Esophagus (tissue), 2 donors: ENCODE results near the gene SGK1. TPM values are rescaled to one million over a fixed set of nuclear protein-coding genes. Genes with fewer than 3 reads are reported as not detected.
"Not testable (repeated sequence)": the region's sequence is repeated elsewhere in the genome, so short reads cannot be mapped to it uniquely, and the experiment has no call there.

Experiments
- H3K27ac ChIP-seq, 2 donors: one replicate each; pipeline ENCODE4 v1.5.1; 2013; ENCODE audit warnings: low read depth in 2 of 2, mild to moderate bottlenecking in 2 of 2, inconsistent platforms in 1 of 2, low read length in 1 of 2, moderate library complexity in 1 of 2
- H3K27me3 ChIP-seq, 2 donors: one replicate each; pipeline ENCODE4 v1.6.1; 2013; ENCODE audit warnings: low read length in 2 of 2, control low read depth in 1 of 2, mild to moderate bottlenecking in 1 of 2; ENCODE audit not compliant: insufficient read depth in 2 of 2, control insufficient read depth in 1 of 2
- H3K36me3 ChIP-seq, 2 donors: one replicate each; pipeline ENCODE4 v1.6.1; 2013; ENCODE audit warnings: low read length in 1 of 2; ENCODE audit not compliant: control insufficient read depth in 2 of 2, insufficient read depth in 2 of 2
- H3K4me1 ChIP-seq, 2 donors: one replicate each; pipeline ENCODE4 v1.6.1; 2013; ENCODE audit warnings: low read length in 1 of 2; ENCODE audit not compliant: control insufficient read depth in 2 of 2, insufficient read depth in 2 of 2
- H3K4me3 ChIP-seq, 2 donors: one replicate each; pipeline ENCODE4 v1.5.1; 2013; ENCODE audit warnings: low read length in 2 of 2, mild to moderate bottlenecking in 2 of 2, low read depth in 1 of 2, moderate library complexity in 1 of 2
- H3K9me3 ChIP-seq, 2 donors: one replicate each; pipeline ENCODE4 v1.6.1; 2013; ENCODE audit warnings: mild to moderate bottlenecking in 2 of 2, low read depth in 1 of 2, low read length in 1 of 2, moderate library complexity in 1 of 2; ENCODE audit not compliant: control insufficient read depth in 2 of 2, insufficient read depth in 1 of 2
- WGBS, 2 donors: extraction: QIAGEN DNeasy Blood & Tissue Kit; methylation state at CpG; one replicate each; pipeline ENCODE4 v1.1.7; 2013; 5-methylcytosine and 5-hydroxymethylcytosine counted together
- polyA plus RNA-seq, 2 donors: library from polyadenylated mRNA; stranded (reverse); fragments of 200-250 nt; gene quantifications; one replicate each; pipeline ENCODE4 v1.2.3, GENCODE V29; 2013
- donor health status: healthy with polysubstance abuse.
- donor health status: Bipolar disorder and iron deficiency.

SGK1 gene
- polyA plus RNA-seq, 2 donors = 64.7 to 66.4 TPM

DNA sequence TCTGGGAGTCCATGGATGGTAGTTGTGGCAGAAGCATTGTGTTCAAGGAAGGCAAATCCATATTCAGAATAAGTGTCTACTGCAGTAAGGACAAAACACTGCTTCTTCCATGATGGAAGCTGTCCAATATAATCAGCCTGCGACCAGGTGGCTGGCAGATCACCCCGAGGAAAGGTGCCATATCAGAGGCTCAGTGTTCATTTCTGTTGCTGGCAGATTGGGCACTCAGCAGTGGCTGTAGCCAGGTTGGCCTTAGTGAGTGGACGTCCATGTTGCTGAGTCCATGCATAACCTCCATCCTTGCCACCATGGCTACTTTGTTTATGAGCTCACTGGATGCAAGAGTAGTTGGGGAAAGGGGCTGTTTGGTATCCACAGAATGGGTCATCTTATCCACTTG is 130.2 kb downstream of the SGK1 start:
- H3K27ac ChIP-seq = no peak overlapping the region
- WGBS, 2 donors = 85 to 90% methylated on average over 3 of the region's 3 CpGs
- H3K4me1 ChIP-seq = no peaks in the 10 kb centered on the region
- H3K4me3 ChIP-seq = no peak overlapping the region
- no peaks in the 10 kb centered on the region for H3K36me3 ChIP-seq
- no peaks in the 10 kb centered on the region for H3K27me3 ChIP-seq
- H3K9me3 ChIP-seq = no peaks in the 10 kb centered on the region

DNA sequence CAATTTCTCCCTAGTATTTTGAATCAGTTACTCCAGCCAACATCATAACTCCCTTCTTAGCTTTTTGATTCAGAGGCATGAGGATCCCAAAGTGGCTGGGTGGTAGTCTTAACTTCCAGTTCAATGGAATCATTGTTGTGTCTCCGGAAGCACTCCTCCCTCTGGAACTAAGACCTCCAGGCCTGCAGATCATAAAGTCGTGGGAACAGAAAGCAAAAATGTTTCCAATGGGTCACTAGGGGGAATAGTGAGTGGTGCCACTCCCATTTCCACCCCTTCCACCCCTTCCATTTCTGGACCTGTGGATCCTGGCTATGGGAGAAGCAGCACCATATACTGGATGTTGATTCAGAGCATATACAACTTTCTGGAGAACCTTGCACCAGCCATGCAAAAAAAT is 130.8 kb downstream of the SGK1 start:
- WGBS, 2 donors = 46 to 70% methylated on average over 2 of the region's 2 CpGs
- no peaks in the 10 kb centered on the region for H3K36me3 ChIP-seq
- H3K4me3 ChIP-seq = no peak overlapping the region
- H3K4me1 ChIP-seq = no peaks in the 10 kb centered on the region
- H3K27me3 ChIP-seq = no peaks in the 10 kb centered on the region
- no peaks in the 10 kb centered on the region for H3K9me3 ChIP-seq
- H3K27ac ChIP-seq = no peak overlapping the region

DNA sequence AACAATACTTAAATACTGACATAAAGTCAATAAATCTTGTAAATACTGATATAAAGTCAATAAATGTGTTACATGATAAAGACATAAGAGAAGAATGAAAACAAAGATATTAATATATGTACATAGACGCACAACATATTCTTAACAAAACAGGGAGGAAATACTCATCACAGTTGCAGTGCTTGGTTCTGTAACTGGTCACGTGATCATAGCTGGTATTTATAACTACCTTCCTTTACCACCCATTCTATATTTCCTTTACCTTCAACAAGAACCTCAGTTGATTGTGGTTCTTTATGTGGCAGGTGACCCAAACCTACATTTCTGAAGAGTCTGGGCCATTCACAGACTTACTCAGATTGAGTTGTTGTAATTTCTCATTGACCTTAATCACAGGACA is 131.6 kb downstream of the SGK1 start:
- WGBS, 2 donors = 70 to 92% methylated on average over 2 of the region's 2 CpGs

DNA sequence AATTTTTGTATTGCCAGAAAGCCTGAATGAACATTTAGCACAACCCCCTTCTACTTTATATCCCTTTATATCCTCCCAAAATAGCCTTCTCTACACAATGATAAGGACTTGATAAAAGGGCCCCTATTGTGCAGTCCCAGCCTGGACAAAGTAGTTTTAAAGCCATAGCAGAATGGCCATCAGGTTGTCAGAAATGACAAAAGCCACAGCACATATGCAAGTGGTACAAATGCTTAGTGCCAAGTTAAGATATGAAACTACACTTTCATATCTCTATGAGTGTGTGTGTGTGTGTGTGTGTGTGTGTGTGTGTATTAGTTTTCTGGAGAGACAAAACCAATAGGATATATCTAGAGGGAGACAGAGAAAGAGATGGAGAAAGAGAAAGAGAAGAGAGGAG is 132.6 kb downstream of the SGK1 start:
- no peaks in the 10 kb centered on the region for H3K36me3 ChIP-seq
- H3K27me3 ChIP-seq = no peaks in the 10 kb centered on the region
- H3K9me3 ChIP-seq = no peaks in the 10 kb centered on the region
- no peak overlapping the region for H3K4me3 ChIP-seq
- no peak overlapping the region for H3K27ac ChIP-seq
- H3K4me1 ChIP-seq = no peaks in the 10 kb centered on the region

More for the DNA sequence above, 131.6 kb downstream of the SGK1 start:
- Histone ChIP-seq H3K9me3 (no peaks in the 10 kb centered on the region), H3K4me1 (no peaks in the 10 kb centered on the region), H3K27me3 (no peaks in the 10 kb centered on the region), H3K27ac (no peak overlapping the region), H3K36me3 (no peaks in the 10 kb centered on the region), H3K4me3 (no peak overlapping the region)

DNA sequence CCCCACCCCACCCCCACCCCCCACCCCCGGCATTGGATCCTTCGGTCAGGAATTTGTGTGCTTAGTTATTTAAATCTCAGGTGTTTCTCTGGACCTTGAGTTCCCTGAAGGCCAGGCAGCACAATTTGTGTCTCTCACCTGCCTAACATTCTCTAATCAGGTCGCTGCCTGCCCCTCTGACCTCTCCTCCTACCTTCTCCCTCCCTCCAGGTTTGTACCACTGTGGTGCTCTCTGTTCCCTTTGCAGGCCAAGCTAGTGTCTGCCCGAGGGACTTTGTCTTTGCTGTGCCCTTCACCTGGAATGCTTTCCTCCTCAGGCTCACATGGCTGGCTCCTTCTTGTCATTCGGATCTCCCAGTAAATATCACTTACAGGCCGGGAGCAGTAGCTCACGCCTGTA is 134.1 kb downstream of the SGK1 start:
- 79 to 94% methylated on average over 7 of the region's 7 CpGs for WGBS, 2 donors
- Histone ChIP-seq H3K27me3 (no peaks in the 10 kb centered on the region), H3K27ac (no peak overlapping the region), H3K9me3 (no peaks in the 10 kb centered on the region), H3K4me1 (no peaks in the 10 kb centered on the region), H3K4me3 (no peak overlapping the region), H3K36me3 (no peaks in the 10 kb centered on the region)

DNA sequence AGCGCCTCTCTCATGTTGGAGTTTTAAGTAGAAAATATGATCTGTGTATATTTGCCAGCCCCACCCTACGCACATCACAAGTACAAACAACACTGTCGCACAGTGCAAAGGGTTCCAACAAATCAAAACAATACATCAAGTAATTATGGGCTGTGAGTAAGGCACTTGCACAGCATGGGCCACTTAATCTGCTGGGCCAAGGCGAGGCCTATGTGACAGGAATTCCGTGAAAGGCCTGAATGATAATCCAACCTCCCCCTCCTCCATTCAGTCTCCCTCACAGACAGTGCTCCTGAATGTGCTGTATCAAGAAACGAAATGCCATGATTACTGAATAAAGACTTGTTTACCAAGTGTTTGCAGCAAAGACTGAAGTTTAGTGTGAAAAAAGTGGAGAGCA is 135.4 kb downstream of the SGK1 start:
- Histone ChIP-seq H3K9me3 (no peaks in the 10 kb centered on the region), H3K4me3 (no peak overlapping the region), H3K4me1 (no peaks in the 10 kb centered on the region), H3K27me3 (no peaks in the 10 kb centered on the region), H3K27ac (no peak overlapping the region), H3K36me3 (no peaks in the 10 kb centered on the region)
- WGBS, 2 donors = 80 to 91% methylated on average over 6 of the region's 6 CpGs

DNA sequence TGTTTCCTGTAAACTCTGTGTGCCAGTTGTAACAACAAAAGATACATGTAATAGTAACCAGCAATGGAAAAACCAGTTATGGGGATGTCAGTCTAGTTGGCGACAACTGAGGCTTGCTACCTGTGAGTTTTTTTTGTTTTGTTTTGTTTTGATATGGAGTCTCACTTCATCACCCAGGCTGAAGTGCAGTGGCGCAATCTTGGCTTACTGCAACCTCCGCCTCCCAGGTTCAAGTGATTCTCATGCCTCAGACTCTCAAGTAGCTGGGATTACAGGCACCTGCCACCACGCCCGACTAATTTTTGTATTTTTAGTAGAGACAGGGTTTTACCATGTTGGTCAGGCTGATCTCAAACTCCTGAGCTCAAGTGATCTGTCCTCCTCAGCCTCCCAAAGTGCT is 136.2 kb downstream of the SGK1 start:
- WGBS, 2 donors = 83 to 89% methylated on average over 5 of the region's 5 CpGs
- not testable (repeated sequence) for H3K9me3 ChIP-seq, H3K4me1 ChIP-seq, H3K27me3 ChIP-seq, H3K36me3 ChIP-seq, H3K27ac ChIP-seq, H3K4me3 ChIP-seq

DNA sequence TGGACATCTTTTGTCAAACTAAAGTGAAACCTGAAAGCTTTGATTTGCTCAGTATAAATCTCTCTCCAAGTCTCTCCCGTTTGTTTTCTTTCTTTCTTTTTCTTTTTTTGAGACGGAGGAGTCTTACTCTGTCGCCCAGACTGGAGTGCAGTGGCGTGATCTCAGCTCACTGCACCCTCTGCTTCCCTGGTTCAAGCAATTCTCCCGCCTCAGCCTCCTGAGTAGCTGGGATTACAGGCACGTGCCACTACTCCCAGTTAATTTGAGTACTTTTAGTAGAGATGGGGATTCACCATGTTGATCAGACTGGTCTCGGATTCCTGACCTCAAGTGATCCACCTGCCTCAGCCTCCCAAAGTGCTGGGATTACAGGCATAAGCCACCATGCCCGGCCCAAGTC is 136.7 kb downstream of the SGK1 start:
- not testable (repeated sequence) for H3K4me1 ChIP-seq, H3K9me3 ChIP-seq, H3K27ac ChIP-seq, H3K27me3 ChIP-seq, H3K4me3 ChIP-seq, H3K36me3 ChIP-seq
- 88 to 90% methylated on average over 8 of the region's 8 CpGs for WGBS, 2 donors

DNA sequence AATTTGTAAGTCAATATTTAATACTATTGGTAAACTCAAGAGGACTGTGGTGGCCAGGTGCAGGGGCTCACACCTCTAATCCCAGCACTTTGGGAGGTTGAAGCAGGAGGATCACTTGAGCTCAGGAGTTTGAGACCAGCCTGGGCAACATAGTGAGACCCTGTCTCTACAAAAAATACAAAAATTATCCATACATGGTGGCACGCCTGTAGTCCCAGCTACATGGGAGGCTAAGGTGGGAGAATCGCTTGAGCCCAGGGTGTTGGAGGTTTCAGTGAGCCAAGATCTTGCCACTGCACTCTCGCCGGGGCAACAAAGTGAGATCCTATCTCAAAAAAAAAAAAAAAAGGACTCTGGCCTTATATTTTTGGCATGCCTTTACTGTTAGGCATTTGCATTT is 137.4 kb downstream of the SGK1 start:
- not testable (repeated sequence) for H3K4me1 ChIP-seq, H3K27ac ChIP-seq, H3K4me3 ChIP-seq, H3K27me3 ChIP-seq, H3K36me3 ChIP-seq, H3K9me3 ChIP-seq
- WGBS, 2 donors = 96 to 97% methylated on average over 4 of the region's 4 CpGs

DNA sequence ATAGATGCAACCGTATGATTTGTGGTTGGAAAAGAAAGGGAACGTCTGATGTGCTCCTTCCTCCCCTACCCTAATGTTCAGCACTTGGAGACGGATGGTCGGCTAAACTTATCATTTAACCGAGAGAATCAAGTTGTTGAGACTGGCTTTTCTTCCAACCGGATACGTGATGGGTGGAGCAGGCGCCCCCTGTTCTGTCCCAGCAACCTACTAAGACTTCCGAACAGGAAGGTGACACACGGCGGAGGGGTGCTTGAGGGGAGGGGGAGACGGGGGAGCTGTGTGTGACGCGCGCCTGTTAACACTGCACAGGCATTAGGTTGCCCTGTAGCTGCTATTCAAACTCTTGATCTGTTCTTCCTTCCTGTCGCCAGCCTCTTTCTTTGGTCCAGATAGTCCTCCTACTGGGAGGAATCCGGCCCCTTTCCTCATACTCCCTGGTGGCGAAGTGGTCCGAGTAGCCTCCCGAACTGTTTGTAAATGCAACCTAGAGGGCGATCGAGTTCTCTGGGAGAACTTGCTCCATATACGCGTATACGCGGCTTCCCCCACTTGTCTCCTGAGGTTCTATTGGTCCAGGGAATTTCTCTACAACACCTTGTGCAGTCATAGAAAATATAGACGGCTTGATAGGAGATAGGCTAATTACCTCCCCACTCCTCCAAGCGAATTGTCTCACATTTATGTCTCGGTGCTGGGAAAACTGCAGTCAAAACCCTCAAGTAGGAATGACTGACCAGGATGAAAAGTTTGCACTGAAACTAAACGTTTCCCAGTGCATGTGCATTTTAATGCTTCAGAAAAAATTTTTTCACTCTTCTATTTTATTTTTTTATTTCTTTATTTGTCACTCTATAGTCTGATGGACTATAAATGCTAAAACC is 139.5 kb downstream of the SGK1 start:
- no peaks in the 10 kb centered on the region for H3K36me3 ChIP-seq
- WGBS, 2 donors = 7 to 8% methylated on average over 30 of the region's 30 CpGs
- peak overlapping the region; percentile 18 to 44 for H3K4me3 ChIP-seq
- H3K9me3 ChIP-seq = no peaks in the 10 kb centered on the region
- no peaks in the 10 kb centered on the region for H3K27me3 ChIP-seq
- H3K27ac ChIP-seq = peak overlapping the region; percentile 52 to 71
- H3K4me1 ChIP-seq = peaks cover 0 to 2% of the 10 kb centered on the region in 2 donors
